SKM-1 treated with dmso at 0.1 percent for 144 hours (cell line): ENCODE data around the gene GZMH.
"Not testable (repeated sequence)": the region's sequence is repeated elsewhere in the genome, so short reads cannot be mapped to it uniquely, and the experiment has no call there.

Experiments used
- DNase-seq: peaks from one replicate; lab custom pipeline; 2025; ENCODE audit not compliant: unreplicated experiment; lab: John Stamatoyannopoulos, UW

The GZMH gene, protein sequence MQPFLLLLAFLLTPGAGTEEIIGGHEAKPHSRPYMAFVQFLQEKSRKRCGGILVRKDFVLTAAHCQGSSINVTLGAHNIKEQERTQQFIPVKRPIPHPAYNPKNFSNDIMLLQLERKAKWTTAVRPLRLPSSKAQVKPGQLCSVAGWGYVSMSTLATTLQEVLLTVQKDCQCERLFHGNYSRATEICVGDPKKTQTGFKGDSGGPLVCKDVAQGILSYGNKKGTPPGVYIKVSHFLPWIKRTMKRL

DNA sequence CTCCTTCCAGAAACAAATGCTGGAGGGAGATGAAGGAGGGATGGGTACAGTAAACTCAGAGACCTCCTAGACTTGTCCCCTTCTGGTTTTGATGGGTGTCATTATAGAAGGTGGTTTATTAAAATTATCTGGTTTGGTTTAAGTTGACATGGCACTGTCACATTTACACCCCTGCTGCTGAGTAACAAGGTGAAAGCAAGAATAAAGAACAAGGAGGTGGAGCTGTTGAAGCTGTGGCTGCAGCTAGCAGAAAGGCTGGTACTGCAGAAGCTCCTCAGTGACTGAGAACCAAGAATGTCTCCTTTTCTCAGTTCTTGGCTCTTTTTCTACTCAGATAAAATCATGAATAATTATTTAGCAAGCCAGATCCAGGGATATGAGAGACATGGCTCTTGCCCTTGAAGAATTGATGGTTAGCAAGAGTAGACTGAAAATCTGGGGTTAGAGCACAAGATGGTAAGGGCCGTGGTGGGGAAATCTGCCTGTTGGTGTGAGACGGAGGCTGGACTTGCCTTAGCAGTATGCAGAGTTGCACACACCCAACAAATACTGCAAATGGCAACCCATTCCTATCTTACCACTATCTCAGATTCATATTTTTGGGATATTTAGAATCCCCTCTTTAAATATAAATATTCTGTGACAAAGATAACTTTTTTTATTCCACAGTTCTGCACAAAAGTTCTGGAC is at the start of gene GZMH:
TSS of gene GZMH (minus strand) at position 31 of the 690 bp plus-strand sequence. CDS start 72 bp downstream, outside the sequence.
- no peak for DNase-seq

DNA sequence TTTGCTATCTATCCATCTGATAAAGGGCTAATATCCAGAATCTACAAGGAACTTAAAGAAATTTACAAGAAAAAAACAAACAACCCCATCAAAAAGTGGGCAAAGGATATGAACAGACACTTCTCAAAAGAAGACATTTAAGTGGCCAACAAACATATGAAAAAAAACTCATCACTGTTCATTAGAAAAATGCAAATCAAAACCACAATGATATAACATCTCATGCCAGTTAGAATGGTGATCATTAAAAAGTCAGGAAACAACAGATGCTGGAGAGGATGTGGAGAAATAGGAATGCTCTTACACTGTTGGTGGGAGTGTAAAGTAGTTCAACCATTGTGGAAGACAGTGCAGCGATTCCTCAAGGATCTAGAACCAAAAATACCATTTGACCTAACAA is 38.9 kb upstream of the GZMH start:
- DNase-seq: not testable (repeated sequence)

DNA sequence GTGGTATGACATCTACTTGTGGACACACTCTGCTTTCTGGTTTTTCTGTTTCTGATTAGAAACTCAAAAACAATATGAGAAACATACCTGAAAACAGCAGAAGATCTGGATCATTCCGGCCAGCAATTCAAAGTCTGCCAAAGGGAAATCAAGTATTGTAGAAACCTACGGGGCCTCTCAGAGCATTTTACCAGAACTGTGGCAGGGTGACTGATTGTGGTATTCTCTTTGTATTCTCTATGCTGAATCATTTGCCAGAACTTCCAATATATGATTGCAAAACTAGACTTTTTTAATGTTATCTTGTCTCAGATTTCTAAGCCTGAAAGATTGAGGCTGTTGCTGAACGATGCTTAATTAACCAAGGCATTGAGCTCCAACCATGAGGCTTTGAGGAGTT is 30.4 kb upstream of the GZMH start:
- DNase-seq: no peak

DNA sequence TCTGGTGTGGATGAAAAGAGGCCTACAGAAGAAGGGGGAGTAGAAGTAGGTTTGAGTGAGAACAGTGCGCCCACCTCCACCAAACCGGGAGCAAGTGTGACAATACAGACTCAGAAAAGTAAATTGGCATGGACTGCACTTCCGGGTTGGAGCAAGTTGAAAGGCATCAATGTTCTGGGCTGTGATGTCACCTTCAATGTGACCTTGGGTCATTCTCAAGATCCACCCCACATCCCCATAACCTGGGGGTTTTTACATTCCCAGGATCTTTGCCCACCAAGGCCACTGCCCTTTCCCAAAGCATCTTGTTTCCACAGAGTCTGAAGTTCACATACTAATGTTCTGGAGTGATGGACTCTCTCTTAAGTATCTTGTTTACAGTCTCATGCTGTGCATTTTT is 29.8 kb upstream of the GZMH start:
- no peak for DNase-seq

DNA sequence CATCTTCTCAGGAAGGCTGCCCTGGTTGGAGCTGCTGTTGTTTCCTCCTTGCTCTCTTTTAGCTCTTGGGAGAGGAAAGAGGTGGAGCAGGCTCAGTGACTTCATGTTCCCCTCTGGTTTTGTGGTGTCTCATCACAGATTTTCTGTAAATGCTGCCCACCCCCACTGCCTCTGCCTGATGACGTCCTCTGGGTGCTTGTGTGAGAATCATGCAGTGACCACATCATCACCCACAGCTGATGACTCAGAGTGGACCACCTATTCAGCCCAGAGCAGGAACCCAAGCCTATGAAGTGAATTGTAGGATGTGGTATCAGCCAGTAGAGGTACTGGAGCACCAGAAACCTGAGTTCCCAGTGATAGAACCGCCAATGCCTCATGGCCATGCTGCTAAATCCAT is 24.7 kb upstream of the GZMH start, which contains the start of gene GZMB:
TSS of gene GZMB (minus strand) at position 33 of the 400 bp plus-strand sequence. CDS start at position 3, 30 bp downstream.
- DNase-seq: no peak

DNA sequence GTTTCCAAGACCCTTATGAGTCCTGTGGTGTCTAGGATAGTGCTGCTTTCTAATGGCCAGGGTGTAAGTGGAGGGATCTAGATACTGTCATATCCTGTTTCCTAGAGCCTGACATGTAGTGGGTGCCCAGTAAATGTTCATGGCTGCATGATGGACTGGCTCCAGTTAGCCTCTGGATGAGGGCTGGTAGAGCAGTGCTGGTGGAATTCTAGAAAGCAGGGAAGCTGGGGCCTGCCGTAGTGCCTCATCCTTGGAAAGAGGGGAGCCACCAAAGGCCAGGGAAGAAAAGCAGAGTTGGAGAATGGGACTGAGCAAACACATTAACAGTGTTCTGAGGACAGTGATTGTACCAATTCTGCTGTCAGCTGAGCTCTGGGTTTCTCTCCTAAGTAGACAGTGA is 23.9 kb upstream of the GZMH start:
- no peak for DNase-seq

DNA sequence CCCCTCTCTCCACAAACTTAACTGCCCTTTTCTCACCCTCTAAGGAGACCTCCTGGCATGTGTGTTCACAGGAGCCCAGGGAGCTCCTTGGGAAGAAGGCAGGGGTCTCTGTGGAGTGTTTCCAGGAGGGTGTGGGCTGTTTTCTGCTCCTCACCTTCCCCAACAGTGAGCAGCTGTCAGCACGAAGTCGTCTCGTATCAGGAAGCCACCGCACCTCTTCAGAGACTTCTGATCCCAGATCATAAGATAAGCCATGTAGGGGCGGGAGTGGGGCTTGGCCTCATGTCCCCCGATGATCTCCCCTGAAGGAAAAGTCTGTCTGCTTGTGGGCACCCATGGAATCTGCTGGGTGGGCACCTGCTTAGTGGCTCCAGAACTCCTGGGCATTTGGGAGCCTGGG is 23.3 kb upstream of the GZMH start:
- DNase-seq: no peak

DNA sequence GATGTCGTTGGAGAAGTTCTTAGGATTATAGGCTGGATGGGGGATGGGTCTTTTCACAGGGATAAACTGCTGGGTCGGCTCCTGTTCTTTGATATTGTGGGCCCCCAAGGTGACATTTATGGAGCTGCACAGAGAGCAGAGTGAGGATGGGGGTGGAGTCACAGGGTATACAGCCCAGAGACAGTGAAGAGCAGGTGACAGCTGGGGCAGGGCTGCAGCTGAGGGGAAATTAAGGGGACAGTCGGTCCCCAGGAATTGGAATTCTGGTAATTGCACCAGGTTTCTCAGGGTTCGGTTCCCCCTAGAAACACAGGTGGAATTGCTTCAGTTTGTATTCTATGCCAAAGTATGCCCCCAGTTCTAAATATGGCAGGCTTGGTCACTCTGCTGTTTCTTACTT is 22.9 kb upstream of the GZMH start:
- DNase-seq: no peak

DNA sequence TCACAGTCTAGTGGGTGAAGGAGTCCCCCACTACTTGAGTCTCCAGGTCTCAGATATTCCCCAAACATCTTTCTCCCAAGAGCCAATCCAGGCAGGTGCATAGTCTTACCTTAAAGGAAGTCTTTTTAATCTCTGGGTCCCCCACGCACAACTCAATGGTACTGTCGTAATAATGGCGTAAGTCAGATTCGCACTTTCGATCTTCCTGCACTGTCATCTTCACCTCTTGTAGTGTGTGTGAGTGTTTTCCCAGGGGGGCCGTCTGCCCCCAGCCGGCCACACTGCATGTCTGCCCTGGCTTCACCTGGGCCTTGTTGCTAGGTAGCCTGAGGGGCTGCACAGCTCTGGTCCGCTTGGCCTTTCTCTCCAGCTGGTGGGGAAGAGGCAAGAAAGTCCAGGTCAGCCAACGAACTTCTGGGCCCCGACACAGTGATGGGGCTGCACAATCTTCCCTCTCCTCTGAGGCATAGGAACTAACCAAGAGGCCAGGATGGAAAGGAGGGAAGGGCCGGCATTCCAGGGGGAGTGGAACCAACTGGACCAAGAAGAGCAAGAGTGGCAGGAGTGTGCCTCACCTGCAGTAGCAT is 22.4 kb upstream of the GZMH start:
- DNase-seq: no peak

DNA sequence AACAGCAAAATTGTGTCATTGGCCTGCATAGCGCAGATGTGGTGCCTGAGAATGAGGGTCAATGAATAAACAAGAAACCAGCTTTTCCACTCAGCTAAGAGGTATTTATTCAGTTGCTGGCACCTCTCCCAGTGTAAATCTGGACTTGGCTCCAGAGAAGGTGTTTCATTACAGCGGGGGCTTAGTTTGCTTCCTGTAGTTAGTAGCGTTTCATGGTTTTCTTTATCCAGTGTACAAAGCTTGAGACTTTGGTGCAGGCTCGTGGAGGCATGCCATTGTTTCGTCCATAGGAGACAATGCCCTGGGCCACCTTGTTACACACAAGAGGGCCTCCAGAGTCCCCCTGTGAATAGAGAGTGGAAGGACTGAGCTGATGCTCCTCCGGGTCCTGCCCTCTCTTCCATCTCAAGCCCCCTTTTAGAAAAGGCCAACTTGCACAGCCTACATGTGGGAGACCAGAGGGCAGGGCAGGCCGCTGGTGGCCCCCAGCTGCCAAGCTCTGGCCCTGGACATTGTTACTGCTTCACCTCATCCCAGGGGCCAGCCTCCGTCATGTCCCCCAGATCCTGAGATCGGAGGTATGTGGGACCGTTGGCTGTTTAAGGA is 21.5 kb upstream of the GZMH start:
- DNase-seq: no peak

DNA sequence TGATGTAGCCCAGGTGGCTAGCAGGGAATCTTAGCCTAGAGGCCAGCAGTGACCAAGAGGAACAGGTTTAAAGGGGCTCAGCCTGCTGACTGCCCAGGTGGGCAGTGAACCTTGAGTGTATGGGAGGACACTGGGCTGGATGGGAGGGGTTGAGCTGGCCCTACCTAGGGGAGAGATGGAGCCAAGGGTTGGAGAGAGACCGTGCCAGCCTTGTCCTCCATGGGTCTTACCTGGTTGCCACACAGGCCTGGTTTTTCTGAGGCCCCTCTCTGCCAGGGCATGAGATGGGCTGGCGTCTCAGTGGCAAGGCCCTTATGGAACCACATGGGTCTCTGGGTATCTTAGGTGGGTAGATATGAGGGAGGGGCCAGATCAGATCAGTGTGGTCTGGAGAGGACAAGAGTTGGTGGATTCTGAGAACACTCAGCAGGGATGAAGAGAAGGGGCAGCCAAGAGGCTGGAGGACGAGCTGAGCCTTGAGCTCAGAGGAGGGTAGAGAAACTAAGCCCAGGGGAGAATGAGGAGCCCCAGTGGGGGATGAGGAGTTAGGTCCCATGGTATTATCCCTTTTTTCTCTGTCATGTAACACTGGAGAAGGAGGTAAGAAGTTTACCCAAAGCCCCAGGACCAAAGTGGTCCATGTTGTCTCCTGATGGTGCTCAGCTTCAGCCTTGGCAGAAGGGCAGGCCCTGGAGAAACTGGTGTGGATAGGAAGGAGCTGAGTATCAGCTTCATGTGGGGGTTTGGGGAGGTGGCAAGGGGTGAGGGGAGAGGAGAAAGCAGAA is 20.8 kb upstream of the GZMH start:
- no peak for DNase-seq

DNA sequence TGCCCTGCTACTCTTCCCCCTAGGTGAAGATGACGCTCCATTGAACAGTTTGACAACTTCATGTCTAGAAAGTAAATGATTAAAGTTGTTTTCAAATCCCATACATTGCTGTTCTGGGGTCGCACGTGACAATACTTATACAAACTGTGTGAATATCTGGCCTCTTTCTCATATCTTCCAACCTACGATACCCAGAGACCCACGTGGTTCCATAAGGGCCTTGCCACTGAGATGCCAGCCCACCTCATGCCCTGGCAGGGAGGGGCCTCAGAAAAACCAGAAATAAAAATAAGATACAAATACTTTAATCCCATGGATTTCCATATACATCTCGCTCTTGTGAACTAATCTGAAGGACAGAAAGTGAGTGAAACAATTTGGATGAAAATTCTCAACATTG is 20.0 kb upstream of the GZMH start:
- DNase-seq: no peak

DNA sequence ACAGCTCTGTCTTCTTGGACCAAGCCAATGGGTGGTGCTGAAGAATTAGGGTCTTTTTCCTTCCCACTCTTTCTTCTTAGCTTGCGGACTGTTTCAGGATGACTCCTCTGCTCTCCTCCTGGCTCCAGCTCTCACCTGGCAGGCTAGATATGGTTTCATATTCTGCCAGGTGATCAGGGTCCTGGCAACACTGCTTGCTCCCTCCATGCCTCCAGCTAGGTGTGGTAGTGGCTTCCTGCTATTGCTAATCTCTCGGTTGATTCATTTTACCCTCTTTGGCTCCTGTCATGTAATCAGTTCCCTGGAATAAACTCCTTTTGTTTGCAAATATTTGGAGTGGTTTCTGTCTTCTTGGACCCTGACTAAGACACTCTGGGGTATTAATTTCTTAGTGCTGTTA is 4.3 kb upstream of the GZMH start:
- DNase-seq: no peak

DNA sequence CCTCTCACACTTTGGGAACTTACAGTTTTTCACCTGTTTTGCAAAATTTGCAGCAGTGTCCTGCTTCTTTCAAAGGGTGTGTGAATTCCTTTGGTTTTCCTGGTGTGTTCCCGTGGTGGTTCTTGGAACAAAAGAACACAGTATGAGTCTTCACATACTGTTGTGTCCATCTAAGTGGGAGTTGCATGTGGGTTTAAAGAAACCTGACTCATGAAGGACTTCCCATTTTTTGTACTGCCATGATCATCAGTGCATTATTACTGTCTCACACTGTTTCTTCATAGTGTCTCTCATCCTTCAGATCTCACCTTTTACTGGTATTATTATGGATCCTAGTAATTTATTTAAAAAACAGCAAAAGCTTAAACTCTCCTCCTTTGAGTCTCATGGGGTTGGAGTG is 3.8 kb upstream of the GZMH start:
- no peak for DNase-seq

DNA sequence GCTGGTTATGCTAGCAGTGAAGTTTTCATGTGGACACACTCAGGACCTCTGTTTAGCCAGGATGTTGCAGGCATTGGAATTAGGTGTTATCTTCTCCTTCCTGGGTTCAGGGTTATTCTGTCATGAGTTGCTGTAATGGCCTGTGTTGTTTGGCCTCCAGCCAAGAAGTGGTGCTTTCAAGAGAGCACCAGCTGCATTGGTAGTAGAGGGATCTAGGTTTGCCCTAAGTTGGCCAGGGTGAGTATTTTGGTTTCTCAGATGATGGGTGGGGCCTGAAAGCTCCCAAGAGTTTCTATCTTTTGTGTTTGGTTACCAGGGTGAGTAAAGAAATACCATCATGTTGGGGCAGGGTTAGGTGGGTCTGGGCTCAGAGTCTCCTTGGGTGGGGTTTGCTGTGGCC is 2.7 kb upstream of the GZMH start:
- DNase-seq: no peak

DNA sequence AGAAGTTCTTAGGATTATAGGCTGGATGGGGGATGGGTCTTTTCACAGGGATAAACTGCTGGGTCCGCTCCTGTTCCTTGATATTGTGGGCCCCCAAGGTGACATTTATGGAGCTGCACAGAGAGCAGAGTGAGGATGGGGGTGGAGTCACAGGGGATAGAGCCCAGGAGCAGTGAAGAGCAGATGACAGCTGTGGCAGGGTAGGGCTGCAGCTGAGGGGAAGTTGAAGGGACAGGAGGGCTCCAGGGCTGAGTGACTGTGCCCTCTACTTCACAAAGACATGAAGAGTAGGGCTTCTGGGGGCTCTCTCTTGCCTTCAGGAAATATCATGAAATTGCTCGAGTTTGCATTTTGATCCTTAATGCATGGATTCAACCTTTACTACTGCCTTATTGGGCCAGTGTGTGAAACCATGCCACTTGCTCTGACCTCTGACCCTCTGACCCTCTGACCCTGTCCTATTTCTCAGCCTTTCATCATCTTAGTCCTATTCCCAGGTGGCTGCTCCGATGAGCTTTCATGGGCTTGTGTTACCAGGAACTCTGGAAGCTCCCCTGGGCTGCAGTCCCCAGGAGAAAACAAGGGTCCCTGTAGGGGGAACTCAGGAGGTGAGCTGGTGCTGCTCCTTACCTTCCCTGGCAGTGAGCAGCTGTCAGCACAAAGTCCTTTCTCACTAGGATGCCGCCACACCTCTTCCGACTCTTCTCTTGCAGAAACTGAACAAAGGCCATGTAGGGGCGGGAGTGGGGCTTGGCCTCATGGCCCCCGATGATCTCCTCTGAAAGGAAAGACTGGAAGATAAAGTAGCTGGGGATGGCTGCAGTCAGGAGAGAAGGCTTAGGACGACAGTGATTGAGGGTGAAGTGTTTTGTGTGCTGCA is 1.6 kb downstream of the GZMH start:
- no peak for DNase-seq

DNA sequence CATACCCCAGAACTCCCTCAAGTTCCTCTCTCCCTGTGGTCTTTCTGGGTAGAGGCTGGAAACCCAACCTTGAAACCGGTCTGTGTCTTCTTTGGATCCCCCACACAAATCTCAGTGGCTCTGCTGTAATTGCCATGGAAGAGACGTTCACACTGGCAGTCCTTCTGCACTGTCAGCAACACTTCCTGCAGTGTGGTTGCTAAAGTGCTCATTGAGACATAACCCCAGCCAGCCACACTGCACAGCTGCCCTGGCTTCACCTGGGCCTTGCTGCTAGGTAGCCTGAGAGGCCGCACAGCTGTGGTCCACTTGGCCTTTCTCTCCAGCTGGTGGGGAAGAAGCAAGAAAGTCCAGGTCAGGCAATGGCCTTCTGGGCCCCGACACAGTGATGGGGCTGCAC is 2.4 kb downstream of the GZMH start:
- no peak for DNase-seq

DNA sequence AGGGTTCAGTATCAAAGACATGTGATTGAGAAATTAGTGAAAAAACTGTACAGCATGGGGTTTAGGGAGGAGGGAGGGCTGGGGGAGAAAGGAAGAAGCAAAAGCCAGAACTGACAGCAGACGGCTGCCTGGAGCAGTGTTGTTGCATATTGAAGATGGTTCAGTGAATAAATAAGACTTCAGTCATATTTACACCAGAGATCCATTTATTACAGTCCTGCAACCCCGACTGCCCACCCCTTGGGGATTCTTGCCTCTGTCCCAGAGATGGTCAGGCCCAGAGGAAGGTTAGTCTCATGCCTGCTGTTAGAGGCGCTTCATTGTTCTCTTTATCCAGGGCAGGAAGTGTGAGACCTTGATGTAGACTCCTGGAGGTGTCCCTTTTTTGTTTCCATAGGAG is 3.2 kb downstream of the GZMH start:
- no peak for DNase-seq

DNA sequence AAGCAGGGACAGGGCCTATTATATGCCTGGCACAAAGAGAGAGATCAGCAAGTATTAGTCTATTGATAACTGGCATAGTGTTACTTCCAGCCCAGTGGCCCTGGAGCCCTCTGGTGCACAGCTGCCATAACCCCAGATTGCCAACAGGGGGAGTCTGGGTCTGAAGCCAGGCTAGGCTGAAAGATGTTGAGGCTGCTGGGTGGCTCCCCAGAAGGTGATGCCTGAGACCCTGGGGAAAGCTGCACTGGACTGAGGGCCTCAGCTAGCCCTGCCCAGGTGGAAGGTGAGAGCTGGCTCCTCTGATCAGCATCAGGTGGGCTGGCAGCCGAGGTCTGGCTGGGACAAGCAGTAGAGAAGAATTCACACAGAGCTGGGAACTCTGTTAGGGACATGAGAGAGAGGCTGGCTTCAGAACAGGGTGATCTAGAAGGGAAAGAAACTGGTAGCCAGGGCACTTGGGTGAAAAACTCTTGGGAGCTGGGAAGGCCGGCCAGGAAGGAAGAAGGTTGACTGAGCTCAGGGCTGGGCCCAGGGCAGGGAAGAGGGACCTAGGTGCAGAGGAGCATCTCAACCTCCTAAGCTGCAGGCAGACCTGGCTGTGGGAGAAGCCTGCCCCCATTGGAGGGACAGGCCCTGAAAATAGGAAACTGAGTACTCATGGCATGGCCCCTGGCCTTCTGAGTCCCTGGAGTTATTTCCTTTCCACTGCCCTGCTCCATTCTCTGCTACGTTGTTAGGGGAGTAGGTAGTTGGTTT is 3.9 kb downstream of the GZMH start:
- peak; percentile 0 for DNase-seq

DNA sequence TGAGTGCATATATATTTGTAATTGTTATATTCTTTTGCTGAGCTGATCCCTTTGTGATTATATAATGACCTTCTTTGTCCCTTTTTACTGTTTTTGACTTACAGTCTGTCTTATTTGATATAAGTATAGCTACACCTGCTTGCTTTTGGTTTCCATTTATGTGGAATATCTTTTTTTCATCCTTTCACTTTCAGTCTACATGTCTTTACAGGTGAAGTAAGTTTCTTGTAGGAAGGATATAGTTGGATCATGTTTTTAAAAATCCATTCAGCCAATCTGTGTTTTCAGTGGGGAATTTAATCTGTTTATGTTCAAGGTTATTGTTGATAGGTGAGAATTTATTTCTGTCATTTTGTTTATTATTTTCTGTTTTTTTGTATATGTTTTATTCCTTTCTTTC is 12.1 kb downstream of the GZMH start:
- DNase-seq: no peak
